Neural crest cell (in vitro differentiated cells): ENCODE data around the gene RNASE7. TPM values are rescaled to one million over a fixed set of nuclear protein-coding genes. Genes with fewer than 3 reads are reported as not detected.

Source experiments
- DNase-seq: peaks from one replicate; pipeline ENCODE4 v3.0.0; 2021; ENCODE audit warnings: low read depth, mixed read lengths, low spot score
- H3K27ac Mint-ChIP-seq: one replicate; pipeline ENCODE4 v1.8.0; 2021; ENCODE audit warnings: mild to moderate bottlenecking, mixed read lengths; ENCODE audit not compliant: unreplicated experiment
- H3K27me3 Mint-ChIP-seq: 2 replicates; pipeline ENCODE4 v1.8.0; 2021; ENCODE audit warnings: low read depth, mild to moderate bottlenecking, mixed read lengths
- H3K36me3 Mint-ChIP-seq: 2 replicates; pipeline ENCODE4 v1.8.0; 2021; ENCODE audit warnings: low read depth, mild to moderate bottlenecking, mixed read lengths
- H3K4me1 Mint-ChIP-seq: 2 replicates; pipeline ENCODE4 v1.8.0; 2021; ENCODE audit warnings: mixed read lengths
- H3K4me3 Mint-ChIP-seq: one replicate; pipeline ENCODE4 v1.8.0; 2021; ENCODE audit warnings: mild to moderate bottlenecking, mixed read lengths
- H3K9me3 Mint-ChIP-seq: 2 replicates; pipeline ENCODE4 v1.8.0; 2021; ENCODE audit warnings: mixed read lengths
- total RNA-seq: library from RNA; stranded (reverse); gene quantifications from 2 replicates; pipeline ENCODE4 v1.2.1, GENCODE V29; 2021
- TF ChIP-seq, protein P1 (sequence below): fragments of 200-600 bp; sonication (generic); conservative IDR thresholded peaks from 2 replicates; pipeline ENCODE4 v1.5.0; 2021; ENCODE audit warnings: antibody characterized with exemption, mild to moderate bottlenecking

The RNASE7 gene
- total RNA-seq, 1 donor from 2014 or later: not detected

DNA sequence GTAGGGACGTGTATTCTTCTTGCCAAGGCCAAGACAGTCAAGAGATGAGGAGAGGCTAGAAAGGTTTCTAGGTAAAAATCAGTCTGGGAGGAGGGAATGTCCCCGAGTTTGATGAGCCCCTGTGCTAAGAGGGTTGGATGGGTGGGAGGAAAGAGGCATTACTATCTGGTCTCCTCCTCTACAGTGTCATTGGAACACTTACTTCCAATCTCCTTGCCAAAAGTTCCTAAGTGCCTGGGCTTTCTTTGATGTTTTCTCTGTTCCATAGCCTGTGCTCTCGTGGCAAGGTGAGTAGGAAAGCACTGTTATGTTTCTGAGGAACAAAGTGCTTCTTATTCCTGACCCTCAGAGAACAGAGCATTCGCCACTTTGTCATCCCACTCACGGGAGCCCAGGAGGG, 7.5 kb upstream of the RNASE7 start, which contains the start of gene RNASE13:
Gene RNASE13, minus strand, starts transcription at position 101 of the 400 bp plus-strand sequence. CDS start 519 bp downstream, outside the sequence.
- peaks cover 6% of the 10 kb centered on the region for H3K27me3 Mint-ChIP-seq
- no peak for DNase-seq
- H3K27ac Mint-ChIP-seq: no peak within 1 kb of the TSS
- no peaks in the 10 kb centered on the region for H3K36me3 Mint-ChIP-seq
- TF ChIP-seq, protein P1, sequence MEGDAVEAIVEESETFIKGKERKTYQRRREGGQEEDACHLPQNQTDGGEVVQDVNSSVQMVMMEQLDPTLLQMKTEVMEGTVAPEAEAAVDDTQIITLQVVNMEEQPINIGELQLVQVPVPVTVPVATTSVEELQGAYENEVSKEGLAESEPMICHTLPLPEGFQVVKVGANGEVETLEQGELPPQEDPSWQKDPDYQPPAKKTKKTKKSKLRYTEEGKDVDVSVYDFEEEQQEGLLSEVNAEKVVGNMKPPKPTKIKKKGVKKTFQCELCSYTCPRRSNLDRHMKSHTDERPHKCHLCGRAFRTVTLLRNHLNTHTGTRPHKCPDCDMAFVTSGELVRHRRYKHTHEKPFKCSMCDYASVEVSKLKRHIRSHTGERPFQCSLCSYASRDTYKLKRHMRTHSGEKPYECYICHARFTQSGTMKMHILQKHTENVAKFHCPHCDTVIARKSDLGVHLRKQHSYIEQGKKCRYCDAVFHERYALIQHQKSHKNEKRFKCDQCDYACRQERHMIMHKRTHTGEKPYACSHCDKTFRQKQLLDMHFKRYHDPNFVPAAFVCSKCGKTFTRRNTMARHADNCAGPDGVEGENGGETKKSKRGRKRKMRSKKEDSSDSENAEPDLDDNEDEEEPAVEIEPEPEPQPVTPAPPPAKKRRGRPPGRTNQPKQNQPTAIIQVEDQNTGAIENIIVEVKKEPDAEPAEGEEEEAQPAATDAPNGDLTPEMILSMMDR: no peak
- peaks cover 4% of the 10 kb centered on the region for H3K4me1 Mint-ChIP-seq
- no peak within 1 kb of the TSS for H3K4me3 Mint-ChIP-seq
- H3K9me3 Mint-ChIP-seq: no peaks in the 10 kb centered on the region

DNA sequence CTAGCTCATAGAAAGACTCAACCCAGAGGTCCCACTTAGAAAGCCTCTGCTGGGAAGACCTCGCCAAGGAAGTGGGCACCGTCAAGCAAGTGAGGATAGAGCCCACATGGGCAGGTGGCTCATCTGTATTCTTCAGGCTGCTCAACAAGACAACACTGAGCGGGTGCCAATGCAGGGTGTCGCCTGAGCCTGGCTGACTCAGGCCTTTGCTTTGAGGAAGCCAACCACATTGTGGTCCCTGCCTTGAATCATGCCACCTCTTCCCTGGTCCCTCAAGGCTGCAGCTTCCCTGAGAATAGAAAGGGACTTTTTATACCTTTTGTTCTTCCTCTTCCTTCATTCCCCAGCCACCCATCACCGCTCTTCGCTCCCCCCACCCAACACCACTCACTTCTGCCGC, 5.4 kb upstream of the RNASE7 start:
- H3K9me3 Mint-ChIP-seq: no peaks in the 10 kb centered on the region
- H3K36me3 Mint-ChIP-seq: no peaks in the 10 kb centered on the region
- H3K4me1 Mint-ChIP-seq: peaks cover 7% of the 10 kb centered on the region
- no peak overlapping the region for H3K27ac Mint-ChIP-seq
- no peak for DNase-seq
- TF ChIP-seq, protein P1: no peak
- H3K4me3 Mint-ChIP-seq: no peak overlapping the region
- H3K27me3 Mint-ChIP-seq: peaks cover 3% of the 10 kb centered on the region

DNA sequence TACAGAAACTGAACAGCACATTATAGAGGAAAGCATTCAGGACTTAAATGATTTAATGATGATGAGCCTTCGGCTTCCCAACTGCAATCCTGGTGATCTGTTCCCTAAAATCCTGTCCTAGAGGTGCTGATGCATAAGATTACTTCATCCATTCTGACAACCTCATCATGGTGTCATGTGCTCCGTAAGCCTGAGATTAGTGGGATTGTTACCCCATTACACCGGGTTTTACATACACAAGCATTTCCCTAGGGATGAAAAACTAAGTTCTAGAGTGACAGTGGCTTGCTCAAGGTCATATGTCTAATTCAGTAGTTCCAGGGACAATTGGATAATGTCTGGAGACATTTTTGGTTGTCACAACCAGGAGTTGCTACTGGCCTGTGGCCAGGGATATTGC, 5.0 kb upstream of the RNASE7 start:
- no peak for DNase-seq
- Mint-ChIP-seq H3K36me3 (no peaks in the 10 kb centered on the region), H3K9me3 (no peaks in the 10 kb centered on the region), H3K4me3 (no peak overlapping the region), H3K27me3 (peaks cover 2% of the 10 kb centered on the region), H3K4me1 (peaks cover 7% of the 10 kb centered on the region), H3K27ac (no peak overlapping the region)
- TF ChIP-seq, protein P1: no peak

DNA sequence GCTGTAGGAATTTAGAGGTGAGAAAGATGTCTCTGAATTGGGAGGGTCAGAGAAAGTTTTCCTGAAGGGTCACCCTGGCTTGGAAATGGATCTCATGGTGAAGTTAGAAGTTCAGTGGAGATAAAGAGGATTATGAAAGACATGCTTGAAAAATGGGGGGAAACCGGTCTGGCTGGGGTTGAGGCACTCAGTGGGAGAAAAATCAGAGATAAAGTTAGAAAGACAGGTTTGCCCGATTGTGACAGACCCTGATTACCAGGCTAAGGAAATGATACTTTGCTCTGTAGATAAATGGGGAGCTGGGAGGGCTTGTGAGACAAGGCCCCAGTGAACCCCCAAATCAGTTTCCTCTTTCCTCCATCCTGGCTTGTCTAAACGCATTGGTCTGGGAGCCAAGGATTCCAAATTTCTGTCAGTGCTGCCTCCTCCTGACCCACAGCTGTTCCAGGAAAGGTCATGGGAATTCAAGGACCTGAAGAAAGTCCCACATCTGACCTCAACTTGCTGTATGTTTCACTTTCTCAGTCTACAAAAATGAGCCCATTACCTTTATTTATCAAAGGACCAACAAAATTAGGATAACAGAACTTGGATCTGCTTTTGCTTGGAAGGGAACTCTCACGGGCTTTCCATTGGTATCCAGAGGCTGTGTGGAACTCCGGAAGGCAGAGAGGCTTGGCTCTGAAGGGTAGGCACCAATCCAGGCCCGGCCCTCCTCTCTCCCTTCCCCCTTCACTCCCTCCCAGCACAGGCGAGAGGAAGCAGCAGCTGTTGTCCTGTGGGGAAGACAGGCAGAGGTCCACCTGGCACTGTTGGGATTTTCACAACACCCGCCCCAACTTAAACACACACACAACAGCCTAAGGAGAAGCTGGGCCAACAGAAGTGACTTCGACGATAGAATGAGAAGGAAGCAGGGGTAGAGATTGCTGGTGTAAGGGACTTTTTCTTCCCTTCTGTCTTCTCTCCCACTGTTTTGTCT, 3.4 kb upstream of the RNASE7 start:
- Mint-ChIP-seq H3K27me3 (peaks cover 17% of the 10 kb centered on the region), H3K4me3 (no peak overlapping the region), H3K27ac (peak overlapping the region; percentile 66), H3K4me1 (peaks cover 7% of the 10 kb centered on the region), H3K9me3 (no peaks in the 10 kb centered on the region), H3K36me3 (no peaks in the 10 kb centered on the region)
- DNase-seq: no peak
- TF ChIP-seq, protein P1: no peak

DNA sequence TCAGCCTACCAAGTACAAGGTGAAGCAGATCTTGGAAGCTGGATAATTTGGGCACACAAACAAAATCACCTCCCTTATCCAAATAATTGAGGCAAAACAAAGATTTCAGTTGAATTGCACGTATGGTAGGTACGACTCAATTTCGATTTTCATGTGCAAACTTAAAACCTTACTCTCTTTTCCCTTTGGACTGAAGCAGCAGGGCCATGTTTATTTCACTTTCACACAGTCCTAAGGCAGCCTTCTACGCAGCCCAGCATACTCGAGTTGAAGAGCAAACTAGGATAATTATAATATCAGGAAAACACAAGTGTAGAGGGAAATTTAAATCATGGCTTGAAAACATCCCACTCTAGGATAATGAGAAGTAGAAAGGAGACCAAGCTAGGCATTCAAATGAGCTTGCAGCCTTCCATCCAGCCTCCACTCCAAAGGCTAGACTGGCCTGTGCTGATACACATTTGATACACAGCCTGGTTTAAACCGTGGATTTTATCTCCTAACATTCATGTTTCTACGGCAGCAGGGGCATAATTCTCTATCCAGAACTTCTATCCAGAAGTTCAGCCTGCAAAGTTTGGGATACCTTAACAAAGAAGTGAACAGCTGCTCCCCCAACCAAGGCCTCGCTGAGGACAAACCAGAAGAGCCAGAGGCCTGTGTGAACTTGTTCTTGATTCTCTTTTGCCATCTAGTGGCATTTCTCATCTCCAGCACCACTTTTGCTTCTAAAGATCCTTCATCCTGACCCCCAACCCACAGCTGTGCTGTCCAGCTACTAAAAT, 2.4 kb upstream of the RNASE7 start:
- TF ChIP-seq, protein P1: peak; percentile 73
- Mint-ChIP-seq H3K36me3 (no peaks in the 10 kb centered on the region), H3K9me3 (no peaks in the 10 kb centered on the region), H3K27me3 (peaks cover 25% of the 10 kb centered on the region), H3K27ac (peak overlapping the region; percentile 66), H3K4me3 (no peak overlapping the region), H3K4me1 (peaks cover 7% of the 10 kb centered on the region)
- DNase-seq: no peak
